OCI-LY7 (cell line): ENCODE data around the gene AKAP11.

Source experiments
- CTCF ChIP-seq: fragments of 200-600 bp; sonication (generic); conservative IDR thresholded peaks from 2 replicates; pipeline ENCODE4 v1.5.1; 2014; ENCODE audit warnings: mild to moderate bottlenecking, antibody characterized with exemption, low read length, moderate library complexity, mixed read lengths
- EZH2phosphoT487 ChIP-seq: fragments of 200-600 bp; sonication (generic); IDR thresholded peaks from 2 replicates; pipeline ENCODE4 v1.6.1; 2018; ENCODE audit warnings: low read depth, borderline replicate concordance, mild to moderate bottlenecking, mixed run types, antibody characterized with exemption, low read length, moderate library complexity, mixed read lengths

GRCh38 chr13:42305503-42305902, 33.6 kb downstream of the AKAP11 start:
- TF ChIP-seq CTCF (no peak), EZH2phosphoT487 (no peak)
